Measurements from ENCODE around the gene HOXC9. TPM values are rescaled to one million over a fixed set of nuclear protein-coding genes. Genes with fewer than 3 reads are reported as not detected.

The HOXC9 gene
- total and polyA plus RNA-seq, 7 donors = 6.4 to 31.1 (median 11.3) TPM

DNA sequence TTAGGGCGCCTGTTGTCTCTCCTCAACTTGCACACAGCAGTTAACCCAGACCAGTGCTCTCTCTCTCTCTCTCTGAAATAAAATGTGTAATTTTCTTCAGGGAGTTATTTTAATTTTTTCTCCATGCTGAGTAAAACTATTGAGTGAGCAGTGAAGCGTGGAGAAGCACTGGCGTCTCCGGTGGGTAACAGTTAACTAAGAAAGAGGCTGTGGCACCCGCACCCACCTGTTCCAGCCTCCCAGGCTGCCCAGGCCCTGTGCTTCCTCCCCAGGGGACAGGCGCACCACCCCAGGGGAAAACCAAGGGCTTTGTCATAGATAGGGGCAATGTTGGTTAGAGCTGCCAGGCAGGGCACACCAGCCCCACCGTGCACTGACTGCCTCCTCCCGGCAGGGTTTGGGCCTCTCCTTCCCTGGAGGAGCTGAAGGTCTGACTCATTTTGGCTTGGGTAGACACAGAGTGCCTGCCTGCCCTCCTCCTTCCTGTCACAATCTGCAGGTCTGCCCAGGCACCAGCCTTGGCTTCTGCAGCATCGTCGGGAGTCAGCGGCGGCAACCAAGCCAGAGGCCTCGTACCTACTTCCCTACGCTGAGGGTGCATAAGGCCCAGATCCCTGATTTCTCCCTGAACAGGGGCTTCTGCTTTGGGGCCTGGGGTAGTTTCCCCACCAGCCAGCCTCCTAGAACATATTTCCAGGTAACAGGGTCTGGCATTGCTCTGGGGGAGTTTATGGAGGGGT, 36.8 kb downstream of the HOXC9 start:
- 59 to 72% (median 67%) methylated on average over 14 of the region's 14 CpGs for WGBS, 3 donors
- Histone ChIP-seq H3K27me3 (ENCODE audit: insufficient read depth in 3 of 3, low read length in 2 of 3) (no peaks in the 10 kb centered on the region), H3K9me3 (no peaks in the 10 kb centered on the region), H3K36me3 (ENCODE audit: insufficient read depth in 1 of 2, low read depth in 1 of 2) (no peaks in the 10 kb centered on the region), H3K27ac (no peak overlapping the region), H3K4me1 (peaks cover 5% of the 10 kb centered on the region), H3K4me3 (no peak overlapping the region)
- peak; percentile 12 for TF ChIP-seq CTCF (IDR thresholded peaks at IDR 0.05)
- DNase-seq (peak; percentile 44 to 72), ATAC-seq (peak; percentile 33 to 63 (median 50))
- intact Hi-C loops (cut with DNase I) = loop anchor here in 1 of 2 donors (10.0 kb wide), 1 partner anchor 98 kb away; no protein-coding TSS in a partner anchor

DNA sequence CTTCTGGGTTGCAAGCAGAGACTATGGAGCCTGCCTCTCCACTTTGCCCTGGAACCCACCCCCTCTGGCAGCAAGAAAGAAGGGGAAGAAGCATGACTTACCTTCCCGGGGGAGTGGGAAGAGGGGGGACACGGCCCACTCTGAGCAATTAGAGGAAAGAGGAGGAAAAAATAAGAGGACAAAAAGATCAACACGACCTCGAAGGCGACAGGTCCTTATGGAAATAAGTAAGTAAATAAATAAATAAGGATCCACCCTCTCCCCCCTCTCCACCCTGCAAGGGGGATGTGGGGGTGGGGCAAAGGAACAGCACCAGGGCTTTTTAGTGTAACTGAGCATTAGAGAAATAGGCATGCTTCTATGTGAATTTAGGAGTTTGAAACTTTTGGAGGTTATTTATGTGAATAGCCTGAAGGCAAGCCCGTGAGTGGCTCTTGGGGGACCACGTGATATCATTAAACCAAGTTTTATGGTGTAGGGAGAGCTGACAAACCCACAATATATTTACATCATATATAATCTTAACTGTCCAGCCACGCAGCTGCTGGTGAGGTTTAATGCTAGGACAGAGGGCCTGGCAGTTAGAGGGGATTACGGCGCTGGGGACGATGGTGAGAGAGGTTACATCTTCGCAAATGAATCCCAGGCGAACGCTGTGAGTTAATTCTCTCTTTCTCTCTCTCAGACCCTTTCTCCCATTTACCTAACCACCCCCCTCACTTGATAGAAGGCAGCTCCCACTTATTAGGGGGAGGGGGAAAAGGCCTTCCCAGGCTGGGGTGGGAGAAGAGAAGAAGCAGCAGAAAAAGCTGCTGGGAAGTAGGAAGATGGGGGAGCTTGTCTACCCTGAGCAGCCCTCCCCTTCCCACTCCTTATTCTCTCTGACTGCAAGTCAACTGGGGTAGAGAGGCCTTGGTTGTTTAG, 37.7 kb downstream of the HOXC9 start:
- no peaks in the 10 kb centered on the region for H3K27me3 ChIP-seq (ENCODE audit: insufficient read depth in 3 of 3, low read length in 2 of 3)
- no peaks in the 10 kb centered on the region for H3K9me3 ChIP-seq
- H3K36me3 ChIP-seq (ENCODE audit: insufficient read depth in 1 of 2, low read depth in 1 of 2) = no peaks in the 10 kb centered on the region
- no peak overlapping the region for H3K4me3 ChIP-seq
- 65 to 70% (median 66%) methylated on average over 14 of the region's 14 CpGs for WGBS, 3 donors
- intact Hi-C loops (cut with DNase I) = loop anchor here in 1 of 2 donors (10.0 kb wide), 1 partner anchor 97 kb away; no protein-coding TSS in a partner anchor
- H3K4me1 ChIP-seq = peaks cover 5% of the 10 kb centered on the region
- ATAC-seq (no peak), DNase-seq (no peak)
- peak overlapping the region; percentile 58 for H3K27ac ChIP-seq
- TF ChIP-seq CTCF (IDR thresholded peaks at IDR 0.05) = no peak

GRCh38 chr12:54038284-54038870, 38.4 kb downstream of the HOXC9 start:
- intact Hi-C loops (cut with DNase I) = loop anchor here in 1 of 2 donors (10.0 kb wide), 1 partner anchor 96 kb away; no protein-coding TSS in a partner anchor
- Histone ChIP-seq H3K36me3 (ENCODE audit: insufficient read depth in 1 of 2, low read depth in 1 of 2) (no peaks in the 10 kb centered on the region), H3K27ac (peak overlapping the region; percentile 58), H3K9me3 (no peaks in the 10 kb centered on the region), H3K27me3 (ENCODE audit: insufficient read depth in 3 of 3, low read length in 2 of 3) (no peaks in the 10 kb centered on the region), H3K4me1 (no peaks in the 10 kb centered on the region), H3K4me3 (no peak overlapping the region)
- no peak for ATAC-seq
- TF ChIP-seq CTCF (IDR thresholded peaks at IDR 0.05) = no peak
- WGBS, 3 donors = 51 to 65% (median 54%) methylated on average over 5 of the region's 5 CpGs
- no peak for DNase-seq

DNA sequence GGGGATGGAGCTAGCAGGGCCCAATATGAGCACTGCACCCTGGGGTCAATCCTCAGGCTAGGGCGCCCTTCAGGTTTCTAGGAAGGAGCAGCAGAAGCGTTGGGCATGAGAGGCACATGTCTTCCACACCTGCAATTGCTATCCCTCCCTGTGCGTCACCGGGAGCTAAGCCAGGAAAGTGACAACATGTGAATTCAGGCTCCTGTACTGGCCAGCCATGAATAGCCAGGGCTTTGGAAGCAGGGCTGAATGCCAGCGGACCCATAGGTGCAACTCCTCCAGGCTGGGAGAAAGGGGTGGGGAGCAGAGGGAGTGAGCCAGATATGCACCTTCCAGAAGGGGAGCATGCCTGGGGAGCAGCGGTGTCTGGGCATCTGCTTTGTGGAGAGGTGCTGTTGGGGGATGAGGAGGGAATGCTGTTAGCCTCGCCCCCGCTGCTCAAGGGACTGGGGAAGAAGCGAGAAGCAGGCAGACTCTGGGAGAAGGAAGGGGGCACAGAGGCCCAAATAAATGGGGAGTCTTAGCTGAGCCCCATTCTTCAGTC, 39.0 kb downstream of the HOXC9 start:
- intact Hi-C loops (cut with DNase I) = loop anchor here in 1 of 2 donors (10.0 kb wide), 1 partner anchor 96 kb away; no protein-coding TSS in a partner anchor
- DNase-seq (peak; percentile 68 to 88), ATAC-seq (peak; percentile 68 to 86 (median 81))
- Histone ChIP-seq H3K27ac (peak overlapping the region; percentile 58), H3K4me1 (no peaks in the 10 kb centered on the region), H3K36me3 (ENCODE audit: insufficient read depth in 1 of 2, low read depth in 1 of 2) (no peaks in the 10 kb centered on the region), H3K4me3 (peak overlapping the region; percentile 25), H3K27me3 (ENCODE audit: insufficient read depth in 3 of 3, low read length in 2 of 3) (peaks cover 0 to 1% (median 0%) of the 10 kb centered on the region in 3 donors), H3K9me3 (no peaks in the 10 kb centered on the region)
- no peak for TF ChIP-seq CTCF (IDR thresholded peaks at IDR 0.05)
- 43 to 50% (median 45%) methylated on average over 9 of the region's 9 CpGs for WGBS, 3 donors

Measured in psoas muscle (tissue), 8 donors.